Glomerular endothelial cell (primary cell): Measurements from ENCODE around the gene KCNQ5. TPM values are rescaled to one million over a fixed set of nuclear protein-coding genes. Genes with fewer than 3 reads are reported as not detected.

Experiments used
- DNase-seq: peaks from one replicate; pipeline ENCODE4 v3.0.0-alpha.2; 2011; ENCODE audit warnings: low read depth, low spot score; ENCODE audit errors: extremely low read depth
- total RNA-seq: library from RNA; depleted of rRNA; stranded (reverse); fragments of >200 nt; gene quantifications from 2 replicates; pipeline ENCODE4 v1.2.3, GENCODE V29; 2015

Gene KCNQ5
- total RNA-seq, 1 donor from 2014 or later: 1.1 TPM

DNA sequence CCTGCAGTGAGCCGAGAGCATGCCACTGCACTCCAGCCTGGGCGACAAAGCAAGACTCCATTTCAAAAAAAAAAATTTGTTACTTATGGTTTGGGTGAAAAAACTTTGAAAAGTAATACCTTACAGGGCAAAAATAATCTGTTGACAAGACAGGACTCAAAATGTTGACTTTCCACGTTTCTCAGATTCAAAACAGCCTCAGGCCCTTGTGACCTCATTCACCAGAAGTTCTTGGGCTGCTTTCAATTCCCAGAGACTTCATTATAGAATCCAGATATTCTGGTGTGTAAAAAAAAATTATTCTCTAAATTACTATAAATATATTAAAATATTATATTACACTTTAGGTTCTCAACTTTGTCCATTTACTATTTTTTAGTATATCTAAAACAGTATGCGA lies 116.2 kb downstream of the KCNQ5 start:
- no peak for DNase-seq

- no peak for DNase-seq
Observed at GRCh38 chr6:72739368-72739779, 117.5 kb downstream of the KCNQ5 start.

GRCh38 chr6:72740135-72740534 lies 118.3 kb downstream of the KCNQ5 start:
- DNase-seq: no peak

GRCh38 chr6:72741083-72741482 lies 119.2 kb downstream of the KCNQ5 start:
- DNase-seq: no peak

DNA sequence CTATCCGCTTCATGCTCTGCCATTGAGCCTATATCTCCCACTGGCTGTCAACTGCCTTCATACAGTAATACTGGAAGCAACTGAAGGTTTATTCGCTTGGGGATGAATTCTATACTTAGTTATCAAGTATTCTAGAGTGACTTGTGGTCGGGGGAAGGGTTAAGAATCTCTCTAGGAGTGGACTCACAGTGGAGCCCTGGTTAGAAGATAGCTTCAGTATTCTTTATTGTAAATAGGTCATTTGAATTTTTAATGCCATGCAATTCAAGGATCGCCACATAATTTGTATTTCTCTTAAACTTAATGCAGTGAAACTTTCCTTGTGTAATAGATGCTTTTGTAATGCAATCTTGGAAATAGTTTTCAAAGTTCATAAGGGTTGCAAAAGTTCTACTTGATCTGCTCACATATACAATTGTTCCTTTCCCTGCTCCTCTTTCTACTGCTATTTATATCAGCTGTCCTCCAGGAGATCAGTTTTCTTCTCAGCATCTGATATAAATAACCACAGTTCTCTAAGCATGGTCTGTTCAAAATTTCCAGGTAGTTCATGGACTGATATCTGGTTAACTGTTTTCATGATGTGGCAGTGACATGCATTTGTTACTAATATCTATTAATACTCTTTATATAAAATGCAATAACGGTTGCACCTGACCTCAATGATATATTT lies 120.3 kb downstream of the KCNQ5 start:
- no peak for DNase-seq

- DNase-seq: no peak
Observed at GRCh38 chr6:72746276-72746675, 124.4 kb downstream of the KCNQ5 start.

DNA sequence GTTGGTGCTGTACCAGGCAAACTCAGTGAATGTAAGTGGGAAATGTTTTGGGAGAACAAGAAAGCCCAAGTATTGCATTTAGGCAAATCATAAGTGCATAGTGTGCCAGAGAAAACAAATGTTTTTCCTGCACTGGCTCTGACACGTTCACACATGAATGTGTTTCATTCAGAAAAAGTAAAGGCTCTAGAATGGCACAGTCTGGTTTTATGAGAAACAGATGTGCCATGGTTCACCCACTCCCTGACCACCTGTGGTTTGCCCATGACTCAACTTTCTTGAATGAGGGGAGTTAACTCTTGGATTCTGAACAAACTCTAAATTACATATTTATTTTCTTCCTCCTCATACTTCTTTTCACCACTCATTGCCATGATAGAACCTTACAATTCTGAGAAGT lies 126.9 kb downstream of the KCNQ5 start:
- DNase-seq: no peak

GRCh38 chr6:72755752-72756151 lies 133.9 kb downstream of the KCNQ5 start:
- no peak for DNase-seq

DNA sequence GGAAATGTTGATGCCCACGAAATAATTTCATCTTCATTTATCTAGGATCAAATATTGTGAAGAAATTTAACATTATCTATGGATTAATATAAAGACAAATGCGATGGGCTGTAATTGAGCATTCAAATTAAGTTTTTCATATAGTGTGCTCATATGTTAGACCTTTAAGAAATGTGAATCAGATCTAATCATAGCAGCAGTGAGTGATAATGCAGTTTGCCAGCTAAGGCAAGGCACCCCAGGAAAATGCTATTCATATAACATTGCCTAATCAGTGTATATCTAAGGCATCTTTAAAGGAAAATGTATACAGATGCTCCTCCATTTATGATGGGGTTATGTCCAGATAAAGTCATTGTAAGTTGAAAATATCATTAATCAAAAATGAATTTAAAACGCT lies 135.2 kb downstream of the KCNQ5 start:
- DNase-seq: no peak

DNA sequence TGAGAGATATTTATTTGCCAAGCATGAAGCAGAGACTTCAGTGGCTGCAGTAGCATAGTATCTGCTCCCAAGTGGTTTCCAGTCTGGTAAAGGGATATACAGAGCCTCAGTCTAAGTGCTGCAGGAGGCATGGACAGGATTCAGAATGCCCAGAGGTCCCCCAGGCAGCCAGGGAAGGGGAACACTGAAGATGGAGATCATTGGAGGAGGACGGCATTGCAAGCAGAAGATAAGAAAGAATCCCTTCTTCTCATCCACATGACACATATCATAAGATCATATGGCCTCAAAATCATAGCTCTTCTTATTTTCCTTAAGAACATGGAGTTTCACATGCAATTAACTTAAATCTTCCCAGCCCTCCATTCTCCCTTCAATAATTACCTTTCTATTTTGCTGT lies 136.1 kb downstream of the KCNQ5 start:
- no peak for DNase-seq

DNA sequence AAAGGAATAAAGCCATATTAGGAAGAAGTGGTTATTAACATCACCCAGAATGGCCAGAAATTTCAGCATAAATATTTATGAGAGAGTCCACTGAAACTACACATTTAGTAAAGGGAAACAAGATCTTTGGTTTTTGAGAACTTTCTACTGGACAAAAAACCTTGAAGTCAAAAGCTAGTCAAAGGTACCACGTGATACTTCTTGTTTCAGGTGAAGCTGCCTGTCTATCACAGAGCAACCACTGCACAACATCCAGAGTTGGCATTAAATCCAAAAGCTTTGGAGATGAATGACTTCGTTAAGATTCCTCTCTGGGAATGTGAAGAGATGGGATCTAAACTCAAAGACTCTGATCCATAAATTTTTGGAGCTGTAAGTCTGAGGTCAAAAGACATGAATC lies 137.0 kb downstream of the KCNQ5 start:
- DNase-seq: no peak

GRCh38 chr6:72760114-72760793 lies 138.4 kb downstream of the KCNQ5 start:
- no peak for DNase-seq

DNA sequence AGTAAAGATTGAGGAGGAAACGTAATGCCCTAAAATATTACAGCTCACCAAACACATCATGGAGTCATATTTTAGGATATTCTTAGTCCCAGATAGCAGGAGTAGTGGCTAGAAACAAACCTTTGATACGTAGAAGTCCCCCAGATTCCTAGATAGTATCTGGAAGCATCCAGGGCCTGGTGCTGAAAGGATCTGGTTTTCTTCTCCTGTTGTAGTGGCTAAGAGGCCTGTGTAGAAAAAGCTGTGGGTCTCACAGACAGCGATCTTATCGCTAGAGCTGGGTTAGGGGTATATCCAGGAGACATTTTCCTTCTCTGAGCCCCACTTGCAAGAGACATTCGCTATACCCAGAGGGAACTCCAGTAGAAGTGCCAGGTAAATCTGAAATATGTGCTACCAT lies 139.9 kb downstream of the KCNQ5 start:
- no peak for DNase-seq

DNA sequence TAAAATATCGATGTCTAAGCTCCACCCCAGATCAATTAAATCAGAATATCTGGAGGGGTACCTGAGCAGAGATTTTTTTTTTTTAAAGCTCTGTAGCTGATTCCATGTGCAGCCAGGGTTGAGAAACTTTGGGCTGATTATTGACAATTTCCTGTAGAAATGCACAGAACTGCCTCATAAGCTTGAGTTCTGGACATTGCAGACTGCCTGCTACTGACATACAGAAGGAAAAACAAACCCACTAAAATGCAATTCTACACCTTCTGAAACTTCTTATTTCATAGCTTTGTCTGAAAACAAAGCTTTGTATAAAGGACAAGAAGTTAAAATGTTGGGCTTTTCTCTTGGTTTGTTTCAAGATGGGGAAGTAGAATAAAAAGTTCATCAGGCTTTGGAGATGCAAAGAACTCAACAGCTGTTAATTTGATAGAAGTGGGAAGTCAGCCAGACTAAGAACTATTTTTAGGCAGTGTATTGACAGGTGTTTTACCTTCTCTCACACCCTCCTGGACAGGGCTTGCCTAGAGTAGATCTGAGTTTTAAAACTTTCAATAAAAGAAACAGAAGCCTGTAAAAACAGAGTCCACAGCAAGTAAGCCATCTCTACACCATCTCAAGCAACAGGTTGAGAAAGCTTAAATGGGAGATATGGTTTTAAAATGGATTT lies 147.7 kb downstream of the KCNQ5 start:
- DNase-seq: no peak

DNA sequence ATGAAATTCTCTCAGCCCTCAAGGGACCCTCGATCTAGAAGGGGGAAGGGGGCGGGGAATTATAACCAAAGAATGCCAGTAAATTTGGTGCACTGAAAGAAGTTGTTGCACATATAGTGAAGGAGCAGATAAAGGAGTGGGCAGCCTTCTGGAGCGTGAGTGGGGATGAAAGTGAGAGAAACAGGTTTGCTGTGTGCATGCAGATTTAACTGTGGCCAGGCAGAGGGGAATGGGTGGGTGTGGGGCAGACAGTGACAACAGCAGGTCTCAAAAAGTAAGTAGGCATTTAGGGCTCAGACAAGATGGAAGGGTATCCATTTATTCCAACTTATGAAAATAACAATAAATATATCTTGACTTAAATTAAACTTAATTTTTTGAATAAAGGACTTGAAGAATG lies 149.1 kb downstream of the KCNQ5 start:
- no peak for DNase-seq

DNA sequence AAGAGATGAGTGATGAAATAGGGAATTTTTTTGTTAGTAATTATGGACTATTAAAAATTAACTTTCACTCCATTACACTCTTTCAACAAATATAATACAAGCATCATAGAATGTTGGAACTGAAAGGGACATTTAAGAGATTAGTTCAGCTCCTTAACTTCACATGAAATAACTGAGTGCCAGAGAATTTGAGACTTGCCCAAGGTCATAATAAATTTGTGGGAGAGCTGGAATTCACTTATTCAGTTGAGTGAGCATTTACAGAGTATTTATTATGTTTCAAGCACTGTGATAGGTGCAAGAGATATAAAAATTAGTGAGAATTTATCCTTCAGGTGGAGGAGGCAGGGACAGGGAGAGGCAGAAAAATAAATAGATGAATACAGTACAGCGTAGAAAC lies 154.6 kb downstream of the KCNQ5 start:
- DNase-seq: no peak

DNA sequence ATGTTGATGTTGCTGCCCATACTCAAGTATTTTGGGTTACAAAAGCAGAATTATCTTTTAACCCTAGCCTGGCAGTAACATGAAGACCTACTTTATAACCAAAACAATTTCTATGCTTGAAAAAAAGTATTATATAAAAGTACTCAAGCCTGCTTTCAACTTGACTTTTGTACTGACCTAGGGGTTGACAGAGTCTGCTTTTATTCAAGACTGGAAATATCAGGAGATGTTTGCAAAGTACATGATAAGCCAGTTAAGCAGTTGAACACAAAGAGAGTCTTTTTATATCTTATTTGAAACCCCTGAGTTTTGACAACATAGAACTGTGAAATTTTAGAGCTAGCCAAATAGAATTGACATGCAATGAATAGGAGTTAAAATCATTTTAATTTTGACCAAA lies 159.8 kb downstream of the KCNQ5 start:
- no peak for DNase-seq

DNA sequence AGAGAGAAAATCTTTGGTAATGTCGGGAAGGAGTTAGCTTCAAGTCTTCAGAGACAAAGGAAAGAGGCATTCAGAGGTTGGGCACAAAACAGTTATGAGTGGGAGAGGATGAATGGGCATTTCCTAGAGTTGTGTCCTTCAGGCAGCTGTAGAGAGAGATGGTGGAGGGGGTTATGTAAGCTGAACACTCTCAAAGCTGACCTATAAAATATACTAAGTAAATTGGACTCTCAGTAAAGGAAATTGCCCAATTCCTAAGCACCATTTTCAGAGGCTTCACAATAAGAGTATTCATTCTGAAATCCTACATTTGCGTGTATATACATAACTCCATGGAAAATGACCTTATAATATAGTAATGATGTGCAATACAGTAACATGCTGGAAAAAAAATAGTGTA lies 161.2 kb downstream of the KCNQ5 start:
- DNase-seq: no peak

GRCh38 chr6:72783666-72784065 lies 161.8 kb downstream of the KCNQ5 start:
- no peak for DNase-seq

DNA sequence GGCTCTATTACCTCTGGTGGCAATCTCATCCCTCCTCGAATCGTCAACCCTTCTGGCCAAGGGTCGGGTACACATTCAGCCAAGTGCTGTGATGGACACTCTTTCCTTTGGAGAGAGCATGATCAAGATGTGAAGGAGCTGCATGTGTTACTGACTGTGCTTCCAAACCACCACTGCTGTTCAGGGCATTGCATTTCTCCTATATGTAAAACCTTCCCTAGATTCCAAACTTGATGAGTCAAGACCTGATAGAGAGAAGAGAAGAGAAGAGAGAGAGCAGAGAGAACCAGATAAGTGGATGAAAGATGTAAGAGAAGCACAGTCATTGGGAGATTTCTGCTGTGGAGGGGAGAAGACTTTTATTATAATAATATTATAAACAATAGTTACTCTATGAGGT lies 162.2 kb downstream of the KCNQ5 start:
- DNase-seq: no peak

DNA sequence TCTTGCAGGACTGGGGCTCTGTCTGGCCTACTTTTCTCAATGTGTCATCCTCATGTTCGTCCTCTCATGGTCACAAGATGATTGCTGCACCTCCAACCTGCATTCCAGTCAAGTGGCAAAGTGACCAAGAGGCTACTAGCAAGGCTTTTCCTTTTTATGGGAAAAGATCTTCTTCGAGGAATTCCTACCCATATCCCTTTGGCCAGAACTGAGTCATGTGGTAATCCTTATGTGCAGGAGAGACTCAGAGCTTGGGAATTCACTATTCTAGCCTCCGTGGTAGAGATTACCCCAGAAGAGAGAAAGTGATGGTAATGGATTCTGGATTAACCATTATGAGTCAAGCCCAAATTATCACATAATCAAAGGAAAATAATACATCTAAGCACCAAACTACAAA lies 162.7 kb downstream of the KCNQ5 start:
- no peak for DNase-seq

DNA sequence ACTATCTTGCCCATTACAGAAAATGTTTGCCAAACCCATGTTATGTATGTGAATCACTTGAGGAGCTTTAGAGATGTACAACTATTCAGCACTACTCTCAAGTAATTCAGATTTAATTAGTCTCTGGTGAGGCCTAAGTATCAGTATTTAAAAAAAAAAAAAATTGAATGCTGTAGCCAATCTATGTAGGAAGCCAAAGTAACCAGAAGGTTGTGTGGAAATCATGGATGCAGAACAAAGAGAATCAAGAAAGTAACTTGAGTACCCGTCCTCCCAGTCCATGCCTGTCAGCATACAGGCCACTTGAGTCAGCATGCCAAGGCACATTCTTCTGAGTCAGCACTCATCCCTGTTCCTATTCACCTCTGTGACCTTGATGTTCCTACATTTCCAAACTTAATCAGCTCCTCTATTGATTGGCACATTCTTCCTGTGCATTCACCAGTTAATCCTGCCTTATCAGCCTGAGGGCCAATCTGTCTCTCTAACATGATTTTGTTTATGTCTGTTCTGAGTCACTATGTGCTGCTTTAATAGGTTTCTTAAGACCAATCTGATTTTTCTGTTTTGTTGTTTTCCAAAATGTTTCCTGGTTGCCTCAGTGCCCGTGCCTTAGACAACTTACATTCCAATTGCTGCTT lies 165.6 kb downstream of the KCNQ5 start:
- DNase-seq: no peak
